CD14-positive monocyte (primary cell): ENCODE results near the gene ATP2A1. TPM values are rescaled to one million over a fixed set of nuclear protein-coding genes. Genes with fewer than 3 reads are reported as not detected.
"Not testable (repeated sequence)": the region's sequence is repeated elsewhere in the genome, so short reads cannot be mapped to it uniquely, and the experiment has no call there.

Source experiments
- DNase-seq, 3 donors: peaks; one replicate each; pipeline ENCODE4 v3.0.0-alpha.2; 2011 to 2022
- H2AFZ ChIP-seq: 2 replicates; pipeline ENCODE4 v1.6.0; 2012; ENCODE audit warnings: mild to moderate bottlenecking, low read depth, low read length, inconsistent platforms; ENCODE audit not compliant: insufficient read depth, poor library complexity, severe bottlenecking
- H3K27ac ChIP-seq, 2 donors: 1 replicate in 1 of 2; 2 replicates in 1 of 2; pipeline ENCODE4 v1.5.1; 2012 to 2013; ENCODE audit warnings: low read length in 2 of 2, control low read depth in 1 of 2, inconsistent platforms in 1 of 2, low read depth in 1 of 2, mild to moderate bottlenecking in 1 of 2
- H3K27me3 ChIP-seq, 2 donors: one replicate each; pipeline versions ENCODE4 v1.6.0 to v1.6.1; 2011 to 2013; ENCODE audit warnings: low read length in 2 of 2; ENCODE audit not compliant: control insufficient read depth in 2 of 2, insufficient read depth in 2 of 2
- H3K36me3 ChIP-seq, 2 donors: replicated peaks in 1 of 2; 1 replicate in 1 of 2; 2 replicates in 1 of 2; pipeline versions ENCODE4 v1.5.1 to v1.6.1; 2012 to 2013; ENCODE audit warnings: low read length in 2 of 2, control low read depth in 1 of 2, inconsistent platforms in 1 of 2, mild to moderate bottlenecking in 1 of 2; ENCODE audit not compliant: insufficient read depth in 2 of 2, control insufficient read depth in 1 of 2
- H3K4me1 ChIP-seq, 2 donors: 1 replicate in 1 of 2; 2 replicates in 1 of 2; pipeline versions ENCODE4 v1.5.1 to v1.6.1; 2012 to 2013; ENCODE audit warnings: low read length in 2 of 2, control low read depth in 1 of 2, inconsistent platforms in 1 of 2, mild to moderate bottlenecking in 1 of 2, moderate library complexity in 1 of 2; ENCODE audit not compliant: insufficient read depth in 2 of 2, control insufficient read depth in 1 of 2
- H3K4me2 ChIP-seq: replicated peaks from 2 replicates; pipeline ENCODE3; 2012; ENCODE audit warnings: low read length, moderate library complexity, mild to moderate bottlenecking; ENCODE audit not compliant: poor library complexity, severe bottlenecking; ENCODE audit errors: extremely low read depth
- H3K4me3 ChIP-seq, 3 experiments: fragments of 200-600 bp in 1 of 3; sonication (generic) in 1 of 3; replicated peaks in 1 of 3; 1 replicate in 2 of 3; 2 replicates in 1 of 3; pipeline ENCODE4 v1.5.1; 2011 to 2013; ENCODE audit warnings: low read length in 3 of 3, mild to moderate bottlenecking in 3 of 3, control low read depth in 2 of 3, low read depth in 2 of 3, inconsistent platforms in 1 of 3, moderate library complexity in 1 of 3
- H3K79me2 ChIP-seq: 2 replicates; pipeline ENCODE4 v1.6.0; 2012; ENCODE audit warnings: mild to moderate bottlenecking, control low read depth, inconsistent platforms, low read length, moderate library complexity; ENCODE audit not compliant: insufficient read depth
- H3K9ac ChIP-seq: 2 replicates; pipeline ENCODE4 v1.6.0; 2017; ENCODE audit warnings: low read length, mild to moderate bottlenecking; ENCODE audit not compliant: insufficient read depth, poor library complexity, severe bottlenecking
- H3K9me3 ChIP-seq, 2 donors: replicated peaks in 1 of 2; 1 replicate in 1 of 2; 2 replicates in 1 of 2; pipeline versions ENCODE4 v1.5.1 to v1.6.1; 2012 to 2013; ENCODE audit warnings: low read length in 2 of 2, control low read depth in 1 of 2; ENCODE audit not compliant: control insufficient read depth in 1 of 2, insufficient read depth in 1 of 2
- H4K20me1 ChIP-seq: 2 replicates; pipeline ENCODE4 v1.6.0; 2012; ENCODE audit warnings: mild to moderate bottlenecking, low read length, control low read depth, moderate library complexity; ENCODE audit not compliant: insufficient read depth
- H3K27ac Mint-ChIP-seq, 7 donors: one replicate each; pipeline ENCODE4 v1.8.0; 2020; ENCODE audit warnings: mild to moderate bottlenecking in 7 of 7, mixed read lengths in 7 of 7, moderate library complexity in 6 of 7, inconsistent platforms in 2 of 7
- H3K27me3 Mint-ChIP-seq, 3 donors: one replicate each; pipeline ENCODE4 v1.8.0; 2021 to 2022; ENCODE audit warnings: low read depth in 3 of 3, mild to moderate bottlenecking in 3 of 3, mixed read lengths in 3 of 3, moderate library complexity in 3 of 3, inconsistent platforms in 1 of 3
- H3K36me3 Mint-ChIP-seq, 2 donors: one replicate each; pipeline ENCODE4 v1.8.0; 2020; ENCODE audit warnings: mixed read lengths in 2 of 2, inconsistent platforms in 1 of 2, mild to moderate bottlenecking in 1 of 2
- H3K4me1 Mint-ChIP-seq: one replicate; pipeline ENCODE4 v1.8.0; 2020; ENCODE audit warnings: mild to moderate bottlenecking, mixed read lengths
- H3K4me3 Mint-ChIP-seq, 2 donors: one replicate each; pipeline ENCODE4 v1.8.0; 2020; ENCODE audit warnings: mild to moderate bottlenecking in 2 of 2, mixed read lengths in 2 of 2, moderate library complexity in 1 of 2
- H3K9me3 Mint-ChIP-seq, 7 donors: one replicate each; pipeline ENCODE4 v1.8.0; 2020 to 2022; ENCODE audit warnings: mixed read lengths in 7 of 7, mild to moderate bottlenecking in 6 of 7, moderate library complexity in 6 of 7, inconsistent platforms in 2 of 7
- CTCF ChIP-seq: fragments of 200-600 bp; IDR thresholded peaks from one replicate; pipeline ENCODE4 v1.8.0; 2022; ENCODE audit warnings: antibody characterized with exemption, mild to moderate bottlenecking
- WGBS: methylation state at CpG from one replicate; pipeline ENCODE4 v1.1.5; 2013; ENCODE audit warnings: missing lambda C conversion rate; ENCODE audit not compliant: insufficient coverage; 5-methylcytosine and 5-hydroxymethylcytosine counted together
- intact Hi-C, 2 donors: fragments of 100-400 bp; cut with micrococcal nuclease; formaldehyde crosslinking; loops; one replicate each; pipeline versions ENCODE4 v1.15.0 to v1.15.1; 2023
- polyA plus RNA-seq, 3 donors: library from polyadenylated mRNA; depleted of rRNA in 1 of 3; unstranded in 2 of 3; stranded (reverse) in 1 of 3; fragments of 300-500 nt in 2 of 3; fragments of >200 nt in 1 of 3; fragmentation: Illumina TruSeq in 2 of 3; gene quantifications; 1 replicate in 2 of 3; 2 replicates in 1 of 3; pipeline ENCODE4 v1.2.3, GENCODE V29; 2012 to 2021

ATP2A1 gene
- polyA plus RNA-seq, 3 donors, result 0.57 TPM; not detected in 2

GRCh38 chr16:28884045-28884444, 5.8 kb downstream of the ATP2A1 start:
- Histone ChIP-seq H2AFZ (no peak overlapping the region), H3K9me3 (no peaks in the 10 kb centered on the region), H3K79me2 (no peaks in the 10 kb centered on the region), H3K4me2 (no peak overlapping the region), H3K4me3 (no peak overlapping the region), H4K20me1 (no peaks in the 10 kb centered on the region), H3K36me3 (no peaks in the 10 kb centered on the region), H3K27ac (no peak overlapping the region), H3K27me3 (peaks cover 0 to 11% of the 10 kb centered on the region in 2 donors), H3K4me1 (peaks cover 12 to 16% of the 10 kb centered on the region in 2 donors), H3K9ac (no peak overlapping the region)
- Mint-ChIP-seq H3K27ac (no peak overlapping the region), H3K4me1 (peaks cover 14% of the 10 kb centered on the region), H3K36me3 (no peaks in the 10 kb centered on the region), H3K4me3 (no peak overlapping the region), H3K9me3 (peaks cover 0 to 3% (median 0%) of the 10 kb centered on the region in 7 donors), H3K27me3 (peaks cover 18 to 21% (median 19%) of the 10 kb centered on the region in 3 donors)
- TF ChIP-seq CTCF, result no peak
- no peak for DNase-seq
- 96% methylated on average over 6 of the region's 6 CpGs for WGBS
- intact Hi-C loops, result loop anchor here in 1 of 2 donors (5.0 kb wide), 1 partner anchor 33 kb away; no protein-coding TSS in a partner anchor

- Histone ChIP-seq H3K79me2 (no peaks in the 10 kb centered on the region), H2AFZ (no peak overlapping the region), H3K4me3 (no peak overlapping the region), H4K20me1 (no peaks in the 10 kb centered on the region), H3K36me3 (no peaks in the 10 kb centered on the region), H3K9ac (no peak overlapping the region), H3K4me1 (no peaks in the 10 kb centered on the region), H3K9me3 (no peaks in the 10 kb centered on the region), H3K27ac (no peak overlapping the region), H3K27me3 (no peaks in the 10 kb centered on the region), H3K4me2 (no peak overlapping the region)
- Mint-ChIP-seq H3K4me1 (no peaks in the 10 kb centered on the region), H3K27me3 (peaks cover 3 to 5% (median 5%) of the 10 kb centered on the region in 3 donors), H3K9me3 (no peaks in the 10 kb centered on the region), H3K36me3 (no peaks in the 10 kb centered on the region), H3K27ac (no peak overlapping the region), H3K4me3 (no peak overlapping the region)
- no peak for TF ChIP-seq CTCF
- intact Hi-C loops, result no loop called here
- DNase-seq, result no peak
- 97% methylated on average over 10 of the region's 10 CpGs for WGBS
Measured at GRCh38 chr16:28886945-28887344, 8.7 kb downstream of the ATP2A1 start.

GRCh38 chr16:28890355-28890754, 12.1 kb downstream of the ATP2A1 start:
- H2AFZ ChIP-seq, H3K9me3 Mint-ChIP-seq, H3K27me3 ChIP-seq, H3K36me3 ChIP-seq, H4K20me1 ChIP-seq, H3K27ac ChIP-seq, H3K27ac Mint-ChIP-seq, H3K4me1 Mint-ChIP-seq, intact Hi-C loops, DNase-seq, H3K4me2 ChIP-seq, H3K4me3 ChIP-seq, H3K9me3 ChIP-seq, H3K27me3 Mint-ChIP-seq, H3K4me1 ChIP-seq, H3K4me3 Mint-ChIP-seq, H3K9ac ChIP-seq, H3K36me3 Mint-ChIP-seq, H3K79me2 ChIP-seq: not testable (repeated sequence)
- 96% methylated on average over 4 of the region's 5 CpGs for WGBS
